GM11168 (cell line): ENCODE data around the gene PRAMEF10.
"Not testable (repeated sequence)": the region's sequence is repeated elsewhere in the genome, so short reads cannot be mapped to it uniquely, and the experiment has no call there.

Experiments
- in situ Hi-C: fragments of 300-500 bp; cut with MboI; formaldehyde crosslinking; loops from one replicate; pipeline ENCODE4 v1.12.0; 2022; ENCODE audit warnings: low sequenced_read_pairs; ENCODE audit not compliant: unreplicated experiment

The PRAMEF10 gene

GRCh38 chr1:12898170-12898569 lies at the start of gene PRAMEF10:
Gene PRAMEF10, minus strand, starts transcription at chr1:12898270. Its CDS starts 2,423 bp downstream, at chr1:12895847.
- in situ Hi-C loops = loop anchor here (25.0 kb wide), 1 partner anchor 414 kb away; the partner anchor contains the start of genes PRAMEF15 and PRAMEF33

GRCh38 chr1:12947480-12947879 lies 49.4 kb upstream of the PRAMEF10 start, which contains the start of gene PRAMEF6:
Gene PRAMEF6, minus strand, starts transcription at chr1:12947580. Its CDS starts 5,062 bp downstream, at chr1:12942518.
- in situ Hi-C loops = loop anchor here (10.0 kb wide), 1 partner anchor 297 kb away; no protein-coding TSS in a partner anchor

- in situ Hi-C loops = not testable (repeated sequence)
Observed at GRCh38 chr1:12924368-12924767, 26.3 kb upstream of the PRAMEF10 start.

- in situ Hi-C loops = not testable (repeated sequence)
Observed at GRCh38 chr1:12921749-12922148, 23.7 kb upstream of the PRAMEF10 start.

- in situ Hi-C loops = not testable (repeated sequence)
Observed at GRCh38 chr1:12916310-12916709, 18.2 kb upstream of the PRAMEF10 start, which contains the start of gene PRAMEF7. Gene PRAMEF7, plus strand, starts transcription at chr1:12916610. Its CDS starts 1,083 bp downstream, at chr1:12917693.

GRCh38 chr1:12903793-12904572 lies 5.9 kb upstream of the PRAMEF10 start:
- in situ Hi-C loops = not testable (repeated sequence)

GRCh38 chr1:12899186-12899585 lies 1.1 kb upstream of the PRAMEF10 start:
- in situ Hi-C loops = loop anchor here (25.0 kb wide), 1 partner anchor 413 kb away; the partner anchor contains the start of genes PRAMEF15 and PRAMEF33

GRCh38 chr1:12886101-12886500 lies 12.0 kb downstream of the PRAMEF10 start, which contains the start of gene PRAMEF4:
Gene PRAMEF4, minus strand, starts transcription at chr1:12886201. Its CDS starts 2,807 bp downstream, at chr1:12883394.
- in situ Hi-C loops = loop anchor here (25.0 kb wide), 1 partner anchor 426 kb away; the partner anchor contains the start of genes PRAMEF15 and PRAMEF33

- in situ Hi-C loops = loop anchor here (25.0 kb wide), 1 partner anchor 434 kb away; the partner anchor contains the start of genes PRAMEF15 and PRAMEF33
Observed at GRCh38 chr1:12878453-12878852, 19.6 kb downstream of the PRAMEF10 start.

DNA sequence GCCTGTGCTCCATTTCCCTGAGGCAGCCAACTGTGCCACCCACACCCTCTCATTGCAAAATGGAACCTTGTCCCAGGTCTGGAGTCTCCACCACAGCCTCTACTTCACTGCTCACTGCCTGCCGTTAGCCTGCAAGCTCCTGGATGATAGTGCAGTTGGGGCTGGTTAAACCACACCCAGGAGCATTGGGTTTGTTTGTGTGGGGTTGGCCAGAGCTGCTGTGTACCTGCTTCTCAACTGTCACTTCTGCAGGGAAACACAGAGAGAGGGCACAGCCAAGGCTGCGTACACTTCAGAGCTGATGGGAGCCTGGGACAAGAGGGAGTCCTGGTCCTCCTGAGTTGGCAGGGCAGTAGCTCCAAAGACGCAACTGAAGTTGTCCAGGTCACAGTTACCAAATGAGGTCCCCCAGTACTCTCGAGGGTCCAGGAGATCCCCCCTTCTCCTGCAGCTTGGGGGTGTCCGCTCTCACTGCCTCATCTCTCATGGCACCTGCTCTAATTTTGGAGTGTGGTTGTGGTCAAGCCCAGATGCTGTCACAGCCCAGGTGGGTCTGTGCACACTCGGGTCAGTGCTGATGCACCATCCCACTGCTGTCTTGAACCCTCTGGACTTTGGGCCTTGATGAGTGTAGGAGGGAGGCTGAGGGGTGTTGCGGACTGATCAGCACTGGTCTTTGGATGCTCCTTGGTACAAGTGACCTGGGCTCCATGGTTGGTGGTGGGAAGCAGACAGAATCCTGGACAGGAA lies 34.8 kb downstream of the PRAMEF10 start:
- in situ Hi-C loops = not testable (repeated sequence)

- in situ Hi-C loops = not testable (repeated sequence)
Observed at GRCh38 chr1:12856786-12857185, 41.3 kb downstream of the PRAMEF10 start, which contains the start of gene PRAMEF2. Gene PRAMEF2, plus strand, starts transcription at chr1:12857086. Its CDS starts 1,924 bp downstream, at chr1:12859010.

- in situ Hi-C loops = no loop called here
Observed at GRCh38 chr1:12851779-12852178, 46.3 kb downstream of the PRAMEF10 start.

DNA sequence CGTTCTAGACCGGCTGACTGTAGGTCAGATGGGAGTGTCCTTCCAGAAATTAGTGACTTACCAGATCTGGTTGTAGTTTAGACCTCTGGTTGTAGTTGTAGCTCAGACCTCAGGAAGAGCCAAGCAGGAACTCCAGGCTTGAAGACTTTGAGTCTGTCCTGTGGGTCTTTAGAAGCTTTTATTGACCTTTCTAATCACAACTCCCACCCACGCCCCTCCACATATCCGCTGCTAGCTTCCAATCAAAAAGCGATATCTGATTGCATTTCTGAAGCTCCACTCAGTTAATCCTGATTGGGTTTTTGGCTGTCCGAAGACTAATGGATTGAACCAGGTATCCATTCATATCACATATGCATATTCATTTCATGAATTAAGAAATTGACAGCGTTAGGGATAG lies 49.5 kb downstream of the PRAMEF10 start, which contains the start of gene HNRNPCL1:
HNRNPCL1 (minus strand) TSS at position 101 of the 400 bp plus-strand sequence. CDS start 431 bp downstream, outside the sequence.
- in situ Hi-C loops = loop anchor here (5.0 kb wide), 1 partner anchor 264 kb away; no protein-coding TSS in a partner anchor
